ENCODE measurements around the gene NTM.
A peak's percentile ranks its signal among the peaks of the same experiment; 100 is the strongest.

The NTM gene

GRCh38 chr11:132228746-132229325 is 858.4 kb downstream of the NTM start:
- DNase-seq (ENCODE audit: low read depth, low spot score) = peak; percentile 81
- TF ChIP-seq, protein P1, sequence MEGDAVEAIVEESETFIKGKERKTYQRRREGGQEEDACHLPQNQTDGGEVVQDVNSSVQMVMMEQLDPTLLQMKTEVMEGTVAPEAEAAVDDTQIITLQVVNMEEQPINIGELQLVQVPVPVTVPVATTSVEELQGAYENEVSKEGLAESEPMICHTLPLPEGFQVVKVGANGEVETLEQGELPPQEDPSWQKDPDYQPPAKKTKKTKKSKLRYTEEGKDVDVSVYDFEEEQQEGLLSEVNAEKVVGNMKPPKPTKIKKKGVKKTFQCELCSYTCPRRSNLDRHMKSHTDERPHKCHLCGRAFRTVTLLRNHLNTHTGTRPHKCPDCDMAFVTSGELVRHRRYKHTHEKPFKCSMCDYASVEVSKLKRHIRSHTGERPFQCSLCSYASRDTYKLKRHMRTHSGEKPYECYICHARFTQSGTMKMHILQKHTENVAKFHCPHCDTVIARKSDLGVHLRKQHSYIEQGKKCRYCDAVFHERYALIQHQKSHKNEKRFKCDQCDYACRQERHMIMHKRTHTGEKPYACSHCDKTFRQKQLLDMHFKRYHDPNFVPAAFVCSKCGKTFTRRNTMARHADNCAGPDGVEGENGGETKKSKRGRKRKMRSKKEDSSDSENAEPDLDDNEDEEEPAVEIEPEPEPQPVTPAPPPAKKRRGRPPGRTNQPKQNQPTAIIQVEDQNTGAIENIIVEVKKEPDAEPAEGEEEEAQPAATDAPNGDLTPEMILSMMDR (IDR thresholded peaks at IDR 0.05; ENCODE audit: low read depth, low read length) = no peak
- in situ Hi-C loops (cut with HindIII; ENCODE audit: low sequenced_read_pairs) = no loop called here
- no peak overlapping the region for H3K4me3 ChIP-seq (ENCODE audit: low read depth, low read length)

DNA sequence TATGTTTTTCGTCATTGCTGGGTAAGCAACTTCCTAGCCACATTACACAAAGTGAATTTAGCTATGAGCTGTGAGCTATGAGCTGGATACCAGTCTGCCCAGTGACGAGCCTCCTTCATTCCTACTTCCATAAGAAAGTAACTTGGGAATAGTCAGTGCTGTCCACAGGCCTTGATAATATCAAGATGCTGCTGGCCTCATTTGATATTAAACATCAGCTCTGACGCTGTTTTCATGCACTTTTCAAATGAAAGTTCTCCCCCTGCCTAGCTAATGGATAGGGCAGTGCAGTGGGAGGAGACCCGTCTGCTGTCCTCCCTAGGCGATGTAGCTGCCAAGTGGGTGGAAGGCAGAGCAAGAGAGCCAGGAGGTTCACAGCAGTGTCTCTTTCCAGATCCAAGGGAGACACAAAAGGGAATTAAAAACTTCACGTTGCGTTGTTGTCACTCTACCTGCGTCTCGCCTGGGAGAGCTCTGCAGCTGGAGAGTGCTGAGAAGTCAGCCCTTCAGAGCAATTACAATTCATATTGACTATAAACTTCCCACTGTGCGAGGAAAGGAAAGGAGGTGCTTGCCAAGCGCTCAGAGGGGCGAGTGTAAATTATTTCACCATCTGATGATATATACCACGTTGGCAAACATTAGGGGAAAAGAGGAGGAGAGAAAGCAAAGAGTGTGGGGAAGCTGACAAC is 861.4 kb downstream of the NTM start:
- TF ChIP-seq, protein P1 (IDR thresholded peaks at IDR 0.05; ENCODE audit: low read depth, low read length) = no peak
- in situ Hi-C loops (cut with HindIII; ENCODE audit: low sequenced_read_pairs) = no loop called here
- no peak for DNase-seq (ENCODE audit: low read depth, low spot score)
- H3K4me3 ChIP-seq (ENCODE audit: low read depth, low read length) = no peak overlapping the region

GRCh38 chr11:132234878-132235277 is 864.5 kb downstream of the NTM start:
- H3K4me3 ChIP-seq (ENCODE audit: low read depth, low read length) = no peak overlapping the region
- in situ Hi-C loops (cut with HindIII; ENCODE audit: low sequenced_read_pairs) = no loop called here
- TF ChIP-seq, protein P1 (IDR thresholded peaks at IDR 0.05; ENCODE audit: low read depth, low read length) = no peak
- peak; percentile 84 for DNase-seq (ENCODE audit: low read depth, low spot score)

GRCh38 chr11:132237781-132238180 is 867.4 kb downstream of the NTM start:
- H3K4me3 ChIP-seq (ENCODE audit: low read depth, low read length) = no peak overlapping the region
- in situ Hi-C loops (cut with HindIII; ENCODE audit: low sequenced_read_pairs) = no loop called here
- no peak for DNase-seq (ENCODE audit: low read depth, low spot score)
- TF ChIP-seq, protein P1 (IDR thresholded peaks at IDR 0.05; ENCODE audit: low read depth, low read length) = no peak

- no peak for DNase-seq (ENCODE audit: low read depth, low spot score)
- in situ Hi-C loops (cut with HindIII; ENCODE audit: low sequenced_read_pairs) = no loop called here
- H3K4me3 ChIP-seq (ENCODE audit: low read depth, low read length) = no peak overlapping the region
- TF ChIP-seq, protein P1 (IDR thresholded peaks at IDR 0.05; ENCODE audit: low read depth, low read length) = no peak
Observed at GRCh38 chr11:132238331-132238866, 868.0 kb downstream of the NTM start.

DNA sequence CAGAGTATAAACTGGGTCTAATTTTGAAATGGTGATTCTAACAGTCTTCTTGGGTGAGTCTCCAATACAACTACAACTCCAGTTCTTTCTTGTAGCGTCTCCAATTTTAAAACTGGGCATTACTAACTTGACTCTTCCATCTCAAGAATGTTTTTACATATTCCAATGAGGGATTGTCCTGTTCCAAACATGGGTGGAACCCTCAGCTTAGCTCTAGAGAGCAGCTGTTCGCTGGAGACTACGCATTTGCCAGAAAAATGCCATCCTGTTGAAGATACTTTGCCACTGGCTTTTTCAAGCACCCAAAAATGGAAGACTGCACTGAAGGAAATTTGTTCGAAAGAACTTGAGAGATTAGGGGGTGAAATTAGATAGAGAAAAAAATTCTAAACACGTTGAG is 870.0 kb downstream of the NTM start:
- in situ Hi-C loops (cut with HindIII; ENCODE audit: low sequenced_read_pairs) = no loop called here
- no peak for DNase-seq (ENCODE audit: low read depth, low spot score)
- no peak overlapping the region for H3K4me3 ChIP-seq (ENCODE audit: low read depth, low read length)
- TF ChIP-seq, protein P1 (IDR thresholded peaks at IDR 0.05; ENCODE audit: low read depth, low read length) = no peak

All from astrocyte of the spinal cord (primary cell).